ENCODE data around the gene ZNF496. TPM values are rescaled to one million over a fixed set of nuclear protein-coding genes. Genes with fewer than 3 reads are reported as not detected.
A peak's percentile ranks its signal among the peaks of the same experiment; 100 is the strongest.

ZNF496 gene
- total RNA-seq, 1 experiment from 2014 or later = 66.5 TPM

- no peak overlapping the region for H3K27ac Mint-ChIP-seq
- no peak for DNase-seq
- H2AK5ac ChIP-seq (ENCODE audit: insufficient read length, low read length) = no peak overlapping the region
- no peak overlapping the region for H3K56ac ChIP-seq (ENCODE audit: insufficient read length, low read depth, low read length)
- no peak overlapping the region for H3T11ph ChIP-seq (ENCODE audit: low read length)
- TF ChIP-seq, protein P1, sequence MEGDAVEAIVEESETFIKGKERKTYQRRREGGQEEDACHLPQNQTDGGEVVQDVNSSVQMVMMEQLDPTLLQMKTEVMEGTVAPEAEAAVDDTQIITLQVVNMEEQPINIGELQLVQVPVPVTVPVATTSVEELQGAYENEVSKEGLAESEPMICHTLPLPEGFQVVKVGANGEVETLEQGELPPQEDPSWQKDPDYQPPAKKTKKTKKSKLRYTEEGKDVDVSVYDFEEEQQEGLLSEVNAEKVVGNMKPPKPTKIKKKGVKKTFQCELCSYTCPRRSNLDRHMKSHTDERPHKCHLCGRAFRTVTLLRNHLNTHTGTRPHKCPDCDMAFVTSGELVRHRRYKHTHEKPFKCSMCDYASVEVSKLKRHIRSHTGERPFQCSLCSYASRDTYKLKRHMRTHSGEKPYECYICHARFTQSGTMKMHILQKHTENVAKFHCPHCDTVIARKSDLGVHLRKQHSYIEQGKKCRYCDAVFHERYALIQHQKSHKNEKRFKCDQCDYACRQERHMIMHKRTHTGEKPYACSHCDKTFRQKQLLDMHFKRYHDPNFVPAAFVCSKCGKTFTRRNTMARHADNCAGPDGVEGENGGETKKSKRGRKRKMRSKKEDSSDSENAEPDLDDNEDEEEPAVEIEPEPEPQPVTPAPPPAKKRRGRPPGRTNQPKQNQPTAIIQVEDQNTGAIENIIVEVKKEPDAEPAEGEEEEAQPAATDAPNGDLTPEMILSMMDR (conservative IDR thresholded peaks at IDR 0.05) = no peak
- H2BK5ac ChIP-seq (ENCODE audit: insufficient read length, low read length) = no peak overlapping the region
- no peak overlapping the region for H3K23ac ChIP-seq (ENCODE audit: insufficient read length, low read depth, low read length)
- H2BK15ac ChIP-seq (ENCODE audit: low read depth, low read length) = no peak overlapping the region
- no peaks in the 10 kb centered on the region for H3K9me3 Mint-ChIP-seq
- H3K4me3 Mint-ChIP-seq = peak overlapping the region in 1 of 2 experiments; percentile 31; a peak in 2 of 5 replicates
- no peak overlapping the region for H4K8ac ChIP-seq (replicated peaks; ENCODE audit: insufficient read length, low read depth, low read length)
- H4K20me1 ChIP-seq (ENCODE audit: control insufficient read depth, insufficient read depth, insufficient read length) = no peaks in the 10 kb centered on the region
- peaks cover 44 to 63% (median 62%) of the 10 kb centered on the region in 3 experiments for H3K36me3 Mint-ChIP-seq (ENCODE audit: insufficient read depth in 1 of 3, low read depth in 3 of 3)
- no peak overlapping the region for H3K14ac ChIP-seq (ENCODE audit: insufficient read depth, low read length)
- no peak overlapping the region for H3K27ac ChIP-seq (ENCODE audit: insufficient read length, low read depth, low read length)
- no peak overlapping the region for H3K4me2 ChIP-seq (ENCODE audit: insufficient read depth, insufficient read length, low read length)
- no peak overlapping the region for H2BK12ac ChIP-seq (ENCODE audit: insufficient read length, low read depth, low read length)
- peaks cover 9% of the 10 kb centered on the region for H3K79me1 ChIP-seq (ENCODE audit: insufficient read depth, low read depth, low read length, poor library complexity, severe bottlenecking)
- no peak overlapping the region for H4K5ac ChIP-seq (ENCODE audit: insufficient read length, low read depth, low read length)
- H3K4ac ChIP-seq (ENCODE audit: low read depth, low read length) = no peak overlapping the region
- H3K79me2 ChIP-seq (ENCODE audit: insufficient read depth, low read length) = peaks cover 15% of the 10 kb centered on the region; the same call in 1 of the 2 replicates
- H3K27me3 ChIP-seq (ENCODE audit: insufficient read depth, low read length) = no peaks in the 10 kb centered on the region
- H3K4me1 Mint-ChIP-seq = peaks cover 52% of the 10 kb centered on the region in 2 experiments
- no CpG with 5 or more reads among the region's 7 CpGs for WGBS (ENCODE audit: extremely low coverage, insufficient read length, low lambda C conversion rate)
- no peaks in the 10 kb centered on the region for H3K9me3 ChIP-seq (ENCODE audit: control insufficient read depth, low read depth, low read length)
- no peak overlapping the region for H2BK20ac ChIP-seq (ENCODE audit: low read depth, low read length, poor library complexity, severe bottlenecking)
- H2BK120ac ChIP-seq (ENCODE audit: low read depth, low read length, poor library complexity, severe bottlenecking) = no peak overlapping the region
- H3K9ac ChIP-seq (ENCODE audit: extremely low read depth, insufficient read length, low read length) = no peak overlapping the region
- peaks cover 16% of the 10 kb centered on the region for H3K4me1 ChIP-seq (ENCODE audit: insufficient read depth, low read length)
- H3K18ac ChIP-seq (ENCODE audit: insufficient read length, low read depth, low read length) = no peak overlapping the region
- no peak overlapping the region for H4K91ac ChIP-seq (ENCODE audit: insufficient read length, low read depth, low read length)
- H3K23me2 ChIP-seq (ENCODE audit: insufficient read length, low read depth, low read length, poor library complexity, severe bottlenecking) = peaks cover 10% of the 10 kb centered on the region
- no peaks in the 10 kb centered on the region for H3K27me3 Mint-ChIP-seq (ENCODE audit: low read depth)
- no peak overlapping the region for H2AFZ ChIP-seq (ENCODE audit: low read length)
Measured at GRCh38 chr1:247336390-247336789, 4.7 kb upstream of the ZNF496 start.

All from H9 (cell line).